GM19467 (cell line): Measurements from ENCODE around the gene HHAT.

Source experiments
- ATAC-seq: cut with Tn5 transposase; IDR thresholded peaks from one replicate; pipeline ENCODE4 v1.9.1; 2021; ENCODE audit warnings: mild to moderate bottlenecking, moderate library complexity; ENCODE audit not compliant: unreplicated experiment

Gene HHAT

DNA sequence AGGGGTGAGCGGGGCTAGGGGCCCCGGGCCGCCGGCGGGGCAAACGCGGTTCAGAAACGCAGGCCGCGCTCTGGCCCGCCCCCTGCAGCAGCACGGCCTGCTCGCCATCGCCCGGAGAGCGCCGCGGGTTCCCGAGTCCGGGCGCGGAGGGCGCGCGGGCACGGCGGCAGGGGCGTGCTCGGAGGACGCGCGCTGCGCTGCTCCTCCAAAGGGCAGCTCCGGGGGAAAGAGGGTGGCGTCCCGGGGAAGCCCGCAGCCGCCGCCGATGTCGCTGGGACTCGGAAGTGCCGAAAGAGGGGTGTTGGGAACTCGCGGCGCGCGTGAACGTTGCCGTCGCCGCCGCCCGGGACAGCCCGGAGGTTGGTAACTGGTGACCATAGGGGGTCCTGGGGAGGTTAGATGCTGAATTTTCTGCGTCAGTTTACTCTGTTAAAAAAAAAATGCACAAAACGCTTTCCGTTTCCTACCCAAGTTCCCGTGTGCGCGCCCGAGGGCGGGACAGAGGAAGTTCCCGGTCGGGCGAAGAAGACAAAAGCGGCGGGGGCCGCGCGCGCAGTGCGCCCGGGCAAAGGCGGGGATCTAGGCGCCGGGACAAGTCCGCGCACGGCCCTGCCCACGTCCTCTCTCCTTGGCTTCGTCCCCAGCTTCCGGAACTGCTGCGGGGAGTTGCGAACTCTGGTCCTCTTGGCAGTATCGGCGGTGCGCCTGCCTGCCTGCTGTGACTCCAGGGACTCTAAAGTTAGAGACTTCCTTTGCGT, at the start of gene HHAT:
HHAT (plus strand) TSS at position 157 of the 758 bp plus-strand sequence. CDS start 20,074 bp downstream, outside the sequence.
- ATAC-seq: peak; percentile 52

DNA sequence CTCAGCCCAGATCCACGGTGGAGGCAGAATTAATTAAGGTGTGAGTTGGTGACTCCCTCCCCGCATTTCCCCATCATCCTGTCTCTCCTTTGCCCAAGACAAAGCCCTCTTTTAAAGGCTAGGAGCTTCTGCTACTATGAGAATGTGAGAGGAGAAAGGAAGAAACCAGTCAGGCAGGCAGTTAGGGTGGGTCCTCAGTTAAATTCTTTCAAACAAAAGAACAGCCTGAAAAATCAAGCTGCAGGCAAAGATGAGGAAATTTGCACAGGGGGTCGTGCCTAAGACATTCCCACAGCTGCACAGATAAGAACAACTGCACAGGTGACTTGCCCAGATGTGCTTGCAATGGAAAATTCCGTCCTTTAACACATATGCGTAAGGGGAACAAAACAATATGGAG, 48.5 kb upstream of the HHAT start:
- no peak for ATAC-seq

- no peak for ATAC-seq
Measured at GRCh38 chr1:210288116-210288515, 40.6 kb upstream of the HHAT start.

GRCh38 chr1:210289248-210289647, 39.5 kb upstream of the HHAT start:
- no peak for ATAC-seq

- ATAC-seq: no peak
Measured at GRCh38 chr1:210291081-210291764, 37.5 kb upstream of the HHAT start.

- no peak for ATAC-seq
Measured at GRCh38 chr1:210291786-210292230, 36.9 kb upstream of the HHAT start.

DNA sequence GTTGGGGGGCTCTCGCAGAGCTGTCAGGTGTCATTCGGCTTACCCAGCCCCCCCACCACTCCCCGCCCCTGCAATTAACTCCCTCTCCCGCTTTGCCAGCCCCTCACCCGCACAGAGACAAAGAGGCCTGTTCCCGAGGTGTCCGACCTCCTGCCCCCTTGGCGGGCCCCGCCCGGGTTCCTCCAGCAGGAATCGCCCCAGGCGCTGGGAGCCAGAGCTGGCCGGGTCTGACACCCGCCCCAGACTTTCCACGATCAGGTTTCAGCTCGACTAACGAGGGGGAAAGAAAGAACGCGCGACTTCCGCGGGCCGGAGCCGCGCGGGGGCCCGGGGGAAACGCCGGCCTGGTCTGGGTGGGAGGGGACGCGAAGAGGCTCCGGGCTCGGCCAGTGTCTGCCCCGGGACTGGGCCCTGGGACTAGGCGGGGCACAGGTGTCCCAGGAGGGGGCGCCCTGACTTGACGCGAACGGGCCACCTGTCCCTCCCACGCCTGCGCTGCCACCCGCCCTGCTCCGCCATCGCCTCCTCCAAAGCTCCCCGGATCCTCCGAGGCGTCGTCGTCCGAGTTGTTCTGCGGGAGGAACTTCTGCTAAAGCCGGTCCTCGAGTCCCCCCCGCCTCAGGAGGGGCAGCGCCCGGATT, 36.4 kb upstream of the HHAT start:
- no peak for ATAC-seq

DNA sequence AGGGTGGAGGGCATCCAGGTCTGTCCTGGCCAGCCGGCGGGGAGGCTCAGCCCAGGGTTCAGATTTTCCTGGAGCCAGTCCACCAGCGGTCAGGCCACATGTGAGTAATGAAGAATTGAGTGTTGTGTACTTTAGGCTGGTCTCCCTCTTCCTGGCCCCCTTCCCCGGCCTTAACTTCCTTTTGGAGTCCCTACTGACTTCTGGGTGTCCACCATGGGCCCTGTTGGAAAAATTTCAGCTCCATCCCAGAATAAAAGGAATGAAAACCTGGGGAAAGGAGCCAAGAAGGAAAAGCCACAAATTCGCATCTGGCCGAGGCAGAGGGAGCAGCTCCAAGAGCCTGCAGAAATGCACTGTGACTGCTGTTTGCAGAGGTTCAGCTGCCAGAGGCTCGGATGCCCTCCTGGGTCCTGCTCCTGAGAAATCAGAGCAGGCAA, 35.5 kb upstream of the HHAT start:
- ATAC-seq: no peak

DNA sequence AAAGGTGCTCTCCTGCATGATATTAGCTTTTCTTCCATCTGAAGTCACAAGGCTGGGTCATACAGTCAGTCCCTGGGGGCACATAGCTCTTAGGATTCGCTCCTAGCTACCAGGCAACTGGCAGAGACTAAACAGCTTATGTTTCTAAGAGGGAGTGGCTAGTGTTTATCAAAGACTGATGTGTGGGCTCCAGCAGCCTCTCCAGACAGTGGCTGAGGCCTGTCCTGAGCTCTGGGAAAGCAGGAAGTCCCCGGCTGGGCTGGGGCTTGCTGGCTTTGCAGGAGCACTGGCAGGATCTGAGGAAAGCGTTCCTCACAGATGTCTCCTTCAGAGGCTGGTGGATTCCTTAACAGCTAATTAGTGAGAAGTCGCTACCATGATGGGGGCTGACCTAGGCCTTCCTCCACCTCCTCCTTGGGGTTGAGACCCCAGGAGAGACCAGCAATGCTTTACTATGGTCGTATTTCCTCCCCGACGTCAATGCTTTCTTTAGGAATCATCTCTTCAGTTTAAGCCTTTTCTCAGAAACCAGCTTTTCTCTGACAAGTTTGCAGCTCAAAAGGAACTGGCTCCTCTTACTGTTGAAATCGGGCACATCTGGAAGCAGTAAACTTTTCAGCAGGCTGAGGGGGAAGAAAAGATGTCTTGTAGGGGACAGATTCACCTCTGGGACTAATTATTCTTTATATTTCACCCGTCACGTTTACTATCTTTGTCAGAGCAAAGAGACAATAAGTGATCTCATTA, 33.5 kb upstream of the HHAT start:
- no peak for ATAC-seq

DNA sequence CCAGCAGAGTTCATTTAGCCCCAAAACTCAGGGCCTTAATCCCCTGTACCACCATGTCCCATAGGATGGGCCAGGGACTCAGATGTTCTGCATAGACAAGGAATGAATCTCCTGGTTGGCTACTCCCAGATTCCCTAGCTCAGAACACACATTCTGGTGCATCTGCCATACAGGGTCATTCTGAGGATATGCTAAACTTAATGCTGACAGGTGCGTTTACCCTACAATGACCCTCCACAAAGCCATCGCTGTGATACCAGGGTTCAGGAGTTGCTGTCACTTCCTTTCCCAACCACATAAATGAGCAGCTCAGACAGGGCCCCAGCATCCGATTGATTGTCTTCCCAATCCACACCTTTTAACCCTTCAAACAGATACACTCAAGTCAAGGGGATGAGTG, 32.0 kb upstream of the HHAT start:
- ATAC-seq: no peak

GRCh38 chr1:210298296-210298695, 30.4 kb upstream of the HHAT start:
- ATAC-seq: no peak

- ATAC-seq: no peak
Measured at GRCh38 chr1:210298936-210299335, 29.8 kb upstream of the HHAT start.

DNA sequence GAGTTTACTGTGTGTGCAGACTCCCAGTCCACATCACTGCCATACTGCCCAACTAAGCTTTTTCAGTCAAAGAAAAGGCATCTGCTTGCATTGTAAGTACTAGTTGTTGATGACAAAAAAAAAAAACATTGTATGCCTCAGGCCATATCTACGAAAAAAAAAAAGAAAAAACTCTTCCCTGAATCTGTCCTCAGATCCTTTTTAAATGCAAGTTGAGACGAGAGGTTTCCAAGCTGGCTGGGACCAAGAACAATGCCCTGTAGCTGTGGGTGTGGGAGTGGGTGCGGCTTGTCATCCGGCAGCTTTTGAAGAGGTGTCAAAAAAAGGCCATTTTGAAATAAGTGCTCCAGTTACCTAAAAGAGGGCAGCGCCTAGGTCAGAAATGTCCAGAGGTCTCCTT, 29.2 kb upstream of the HHAT start:
- ATAC-seq: no peak

- ATAC-seq: no peak
Measured at GRCh38 chr1:210300923-210301614, 27.6 kb upstream of the HHAT start.

DNA sequence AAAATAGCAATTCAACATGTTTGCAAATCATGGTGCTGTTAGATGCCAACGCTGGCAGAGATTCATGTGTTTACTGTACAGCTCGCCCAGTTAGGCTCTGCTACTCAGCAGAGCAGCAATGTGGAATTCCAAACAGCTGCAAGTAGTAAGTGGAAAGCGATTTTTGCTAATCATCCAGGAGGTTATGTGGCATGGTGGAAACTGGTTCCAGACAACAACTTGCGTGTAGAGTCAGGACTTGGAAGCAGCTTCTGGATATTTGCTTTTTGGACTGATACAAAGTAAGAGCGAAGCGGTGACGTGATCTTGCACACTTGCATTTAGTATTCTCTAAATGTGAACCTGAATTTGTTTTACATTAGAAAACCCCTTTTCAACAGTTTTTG, 27.1 kb upstream of the HHAT start:
- no peak for ATAC-seq

- ATAC-seq: no peak
Measured at GRCh38 chr1:210302501-210302900, 26.2 kb upstream of the HHAT start.

DNA sequence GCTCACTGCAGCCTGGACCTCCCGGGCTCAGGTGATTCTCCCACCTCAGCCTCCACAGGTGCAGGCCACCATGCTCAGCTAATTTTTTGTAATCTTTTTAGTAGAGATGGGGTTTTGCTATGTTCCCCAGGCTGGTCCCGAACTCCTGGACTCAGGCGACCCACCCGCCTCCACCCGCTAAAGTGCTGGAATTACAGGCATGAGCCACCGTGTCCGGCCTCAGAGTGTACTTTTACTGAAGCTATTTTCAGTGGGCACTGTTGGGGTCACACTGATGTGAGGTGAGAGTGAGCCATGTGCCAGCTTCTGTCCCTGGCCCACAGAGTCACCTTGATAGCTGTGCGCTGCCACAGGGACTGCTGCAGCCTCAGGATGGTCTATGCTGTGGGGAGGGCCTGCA, 25.3 kb upstream of the HHAT start:
- no peak for ATAC-seq

DNA sequence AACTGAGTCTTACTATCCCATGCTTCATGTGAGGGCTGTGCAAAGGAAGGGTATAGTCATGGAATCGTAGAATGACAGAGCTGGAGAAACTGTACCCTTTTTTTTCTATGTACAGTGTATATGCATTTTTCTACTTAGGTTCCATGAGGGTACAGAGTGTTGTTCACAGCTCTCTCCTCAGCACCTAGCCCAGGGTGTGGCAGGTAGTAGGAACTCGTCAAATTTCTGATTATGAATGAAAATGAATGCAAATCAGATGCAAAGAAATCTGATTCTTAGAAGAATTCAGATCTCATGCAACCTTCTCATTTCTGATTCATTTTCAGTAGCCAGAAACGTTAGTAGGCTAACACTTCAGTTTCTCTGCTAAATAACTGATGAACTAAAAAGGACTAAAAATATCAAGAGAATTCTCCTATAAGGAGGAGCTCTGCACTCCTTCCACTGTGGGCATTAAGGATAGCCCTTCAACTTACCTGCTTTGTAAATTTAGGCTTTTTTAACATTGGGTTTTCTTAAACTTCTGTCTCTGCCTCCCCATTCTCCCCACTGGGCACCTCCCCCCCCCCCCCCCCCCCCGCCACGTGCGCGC, 18.0 kb upstream of the HHAT start:
- no peak for ATAC-seq

GRCh38 chr1:210311726-210312493, 16.8 kb upstream of the HHAT start:
- no peak for ATAC-seq
